Uterus (tissue), 2 donors: ENCODE results near the gene GRK3.

Experiments used
- CTCF ChIP-seq, 4 experiments: fragments of 200-600 bp in 2 of 4; fragments of 450-650 bp in 2 of 4; sonication (generic) in 2 of 4; IDR thresholded peaks; one replicate each; pipeline ENCODE4 v1.5.1; 2016 to 2019; ENCODE audit warnings: antibody characterized with exemption in 4 of 4, mild to moderate bottlenecking in 2 of 4, moderate library complexity in 1 of 4
- POLR2A ChIP-seq, 2 donors: fragments of 450-650 bp; IDR thresholded peaks; one replicate each; pipeline ENCODE4 v1.6.1; 2016; ENCODE audit warnings: antibody characterized with exemption in 2 of 2, mild to moderate bottlenecking in 1 of 2, moderate library complexity in 1 of 2

GRCh38 chr22:25745341-25746011 is 181.0 kb downstream of the GRK3 start:
- TF ChIP-seq CTCF (IDR thresholded peaks at IDR 0.05) (no peak), POLR2A (IDR thresholded peaks at IDR 0.05) (no peak)
